Loucy (cell line): ENCODE measurements around the gene TMEM59.

Experiments
- CTCF ChIP-seq: fragments of 200-600 bp; sonication (generic); conservative IDR thresholded peaks from 2 replicates; pipeline ENCODE4 v1.5.1; 2014; ENCODE audit warnings: mild to moderate bottlenecking, antibody characterized with exemption, low read length
- EZH2phosphoT487 ChIP-seq: fragments of 200-600 bp; IDR thresholded peaks from 2 replicates; pipeline ENCODE4 v1.6.1; 2018; ENCODE audit warnings: antibody characterized with exemption, mild to moderate bottlenecking, moderate library complexity, borderline replicate concordance

- TF ChIP-seq CTCF (0 out of 2 replicates have a peak, but pooled peaks have one; percentile 20), EZH2phosphoT487 (no peak)
These were observed 60.7 kb downstream of the TMEM59 start for GRCh38 chr1:53992085-53992874.
